OCI-LY7 (cell line): ENCODE data around the gene SFXN5.

Source experiments
- CTCF ChIP-seq: fragments of 200-600 bp; sonication (generic); conservative IDR thresholded peaks from 2 replicates; pipeline ENCODE4 v1.5.1; 2014; ENCODE audit warnings: mild to moderate bottlenecking, antibody characterized with exemption, low read length, moderate library complexity, mixed read lengths
- EZH2phosphoT487 ChIP-seq: fragments of 200-600 bp; sonication (generic); IDR thresholded peaks from 2 replicates; pipeline ENCODE4 v1.6.1; 2018; ENCODE audit warnings: low read depth, borderline replicate concordance, mild to moderate bottlenecking, mixed run types, antibody characterized with exemption, low read length, moderate library complexity, mixed read lengths

DNA sequence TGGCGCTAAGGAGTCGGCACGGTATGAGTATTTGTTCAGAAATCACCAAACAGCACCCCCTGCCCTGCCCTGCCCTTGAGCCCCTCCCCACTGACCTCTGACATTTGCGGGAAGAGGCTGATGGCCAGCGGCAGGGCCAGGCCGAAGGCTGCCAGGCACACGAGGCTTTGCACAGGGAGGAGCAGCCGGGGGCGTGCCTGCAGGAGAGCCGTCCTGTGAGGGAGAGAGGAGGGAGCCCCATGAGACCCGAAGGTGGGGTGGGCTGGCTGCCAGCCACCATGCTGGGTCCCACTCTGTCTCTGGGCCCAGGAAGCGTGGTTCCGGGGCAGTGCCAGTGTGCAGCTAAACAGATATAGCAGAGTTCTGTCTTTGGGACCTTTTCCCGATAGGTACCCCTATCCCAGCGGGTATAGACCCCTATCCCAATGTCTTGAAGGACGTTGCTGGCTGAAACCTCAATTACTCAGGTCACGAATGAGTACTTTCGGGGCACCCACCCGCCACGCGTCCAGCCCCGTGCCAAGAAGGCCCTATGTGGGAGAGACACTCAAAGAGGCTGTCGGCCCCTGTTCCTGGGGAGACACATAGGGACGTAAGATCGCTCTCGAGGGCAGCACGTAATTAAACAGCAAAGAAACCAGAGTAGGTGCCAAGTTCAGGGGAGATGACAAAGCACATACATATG, 110.3 kb downstream of the SFXN5 start:
- TF ChIP-seq CTCF (no peak), EZH2phosphoT487 (no peak)
